ENCODE measurements around the gene PLET1.
"Not testable (repeated sequence)": the region's sequence is repeated elsewhere in the genome, so short reads cannot be mapped to it uniquely, and the experiment has no call there.

PLET1 gene

DNA sequence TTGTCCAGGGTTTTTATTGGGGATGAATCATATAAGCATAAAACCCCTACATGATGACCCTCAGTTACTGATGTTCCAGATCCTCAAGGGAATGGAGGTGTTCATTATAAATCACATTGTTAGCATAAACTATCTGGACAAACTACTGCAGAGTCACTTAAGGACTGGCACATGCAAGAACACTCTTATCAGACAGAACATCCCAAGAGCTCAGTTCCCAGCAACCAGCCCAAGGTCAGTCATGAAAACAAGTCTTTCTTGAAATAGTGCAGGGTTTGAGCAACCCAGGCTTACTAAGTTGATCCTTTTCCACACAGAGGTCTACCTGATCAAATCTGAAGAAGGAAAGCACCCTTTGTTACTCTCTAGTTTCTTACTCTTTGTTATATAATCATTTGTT lies 48.0 kb downstream of the PLET1 start:
- DNase-seq (ENCODE audit: low read depth in 2 of 2), result no peak

- no peak for DNase-seq (ENCODE audit: low read depth in 2 of 2)
Measured at GRCh38 chr11:112212290-112212689, 48.4 kb downstream of the PLET1 start.

GRCh38 chr11:112211536-112211935 lies 49.1 kb downstream of the PLET1 start:
- no peak for DNase-seq (ENCODE audit: low read depth in 2 of 2)

- DNase-seq (ENCODE audit: low read depth in 2 of 2), result no peak
Measured at GRCh38 chr11:112210890-112211289, 49.8 kb downstream of the PLET1 start.

- no peak for DNase-seq (ENCODE audit: low read depth in 2 of 2)
Measured at GRCh38 chr11:112206071-112206470, 54.6 kb downstream of the PLET1 start.

- DNase-seq (ENCODE audit: low read depth in 2 of 2), result no peak
Measured at GRCh38 chr11:112200252-112200651, 60.4 kb downstream of the PLET1 start.

GRCh38 chr11:112199101-112199500 lies 61.6 kb downstream of the PLET1 start:
- DNase-seq (ENCODE audit: low read depth in 2 of 2), result not testable (repeated sequence)

Measured in fibroblast of skin of left quadriceps (primary cell).